SJSA1 (cell line): ENCODE data around the gene DAPK3. TPM values are rescaled to one million over a fixed set of nuclear protein-coding genes. Genes with fewer than 3 reads are reported as not detected.

Experiments used
- DNase-seq, 2 experiments: peaks; one replicate each; pipeline ENCODE4 v3.0.0-alpha.2; 2015 to 2020; ENCODE audit warnings: low spot score in 2 of 2, low read depth in 1 of 2
- H3K27ac ChIP-seq: fragments of 250-450 bp; sonication (Bioruptor Pico); 2 replicates; pipeline ENCODE4 v1.5.1; 2020; ENCODE audit warnings: mild to moderate bottlenecking, moderate library complexity
- H3K27me3 ChIP-seq: fragments of 250-450 bp; sonication (Bioruptor Pico); replicated peaks from 2 replicates; pipeline ENCODE4 v1.5.1; 2020; ENCODE audit warnings: mild to moderate bottlenecking, moderate library complexity
- H3K36me3 ChIP-seq: fragments of 250-450 bp; sonication (Bioruptor Pico); 2 replicates; pipeline ENCODE4 v1.5.1; 2020; ENCODE audit warnings: mild to moderate bottlenecking
- H3K4me1 ChIP-seq: fragments of 250-450 bp; sonication (Bioruptor Pico); replicated peaks from 2 replicates; pipeline ENCODE4 v1.6.1; 2021; ENCODE audit warnings: mild to moderate bottlenecking
- H3K4me3 ChIP-seq: fragments of 250-450 bp; sonication (Bioruptor Pico); 2 replicates; pipeline ENCODE4 v1.5.1; 2020; ENCODE audit warnings: mild to moderate bottlenecking
- H3K9me3 ChIP-seq: fragments of 250-450 bp; sonication (Bioruptor Pico); replicated peaks from 2 replicates; pipeline ENCODE4 v1.5.1; 2020; ENCODE audit warnings: mild to moderate bottlenecking
- total RNA-seq: library from RNA; depleted of rRNA; stranded (reverse); fragments of >200 nt; shearing (Covaris generic); gene quantifications from 2 replicates; pipeline ENCODE4 v1.2.3, GENCODE V29; 2014; rRNA removed

Gene DAPK3
- total RNA-seq, 1 experiment from 2014 or later, result 202 TPM

DNA sequence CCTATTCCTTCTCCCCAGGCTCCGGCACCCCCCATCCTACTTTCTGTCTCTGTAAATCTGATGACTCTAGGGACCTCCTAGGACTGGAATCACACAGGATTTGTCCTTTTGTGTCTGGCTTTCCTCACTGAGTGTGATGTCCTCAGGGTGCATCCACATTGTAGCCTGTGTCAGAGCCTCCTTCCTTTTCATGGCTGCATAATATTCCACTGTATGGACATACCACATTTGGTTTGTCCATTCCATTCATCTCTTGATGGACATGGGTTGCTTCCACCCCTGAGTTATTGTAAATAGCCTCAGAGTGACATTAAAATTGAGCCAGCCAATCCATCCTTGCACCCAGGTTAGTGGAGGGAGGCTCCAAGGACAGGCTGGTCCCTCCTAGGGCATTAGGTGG, 60.8 kb downstream of the DAPK3 start:
- 0 out of 2 replicates have a peak, but pooled peaks cover 8% of the 10 kb centered on the region for H3K9me3 ChIP-seq
- no peak overlapping the region for H3K4me3 ChIP-seq
- no peaks in the 10 kb centered on the region for H3K4me1 ChIP-seq
- H3K27me3 ChIP-seq, result no peaks in the 10 kb centered on the region
- DNase-seq, result no peak
- H3K36me3 ChIP-seq, result no peaks in the 10 kb centered on the region
- no peak overlapping the region for H3K27ac ChIP-seq

Other genes starting within 250 kb of the DAPK3 start
- 18.1 and 24.3 TPM in 2 replicates for gene APBA3, start 209.4 kb downstream of the DAPK3 start, total RNA-seq
- 52.7 and 55.5 TPM in 2 replicates for gene MRPL54, start 208.4 kb downstream of the DAPK3 start, total RNA-seq
- not detected in 2 replicates for gene RAX2, start 198.9 kb downstream of the DAPK3 start, total RNA-seq
- not detected in 2 replicates for gene MATK, start 184.7 kb downstream of the DAPK3 start, total RNA-seq
- not detected in 2 replicates for gene ZFR2, start 102.1 kb downstream of the DAPK3 start, total RNA-seq
- 0.03 and 0.26 TPM in 2 replicates for gene ATCAY, start 90.4 kb downstream of the DAPK3 start, total RNA-seq
- gene NMRK2, start 38.0 kb downstream of the DAPK3 start, total RNA-seq, result not detected in 2 replicates
- 1,069 and 1,568 TPM in 2 replicates for gene EEF2, start 14.4 kb upstream of the DAPK3 start, total RNA-seq
- gene PIAS4, start 36.6 kb upstream of the DAPK3 start, total RNA-seq, result 17.3 and 20.7 TPM in 2 replicates
- 15.9 and 20.7 TPM in 2 replicates for gene ZBTB7A, start 95.8 kb upstream of the DAPK3 start, total RNA-seq
- gene MAP2K2, start 153.0 kb upstream of the DAPK3 start, total RNA-seq, result 182 and 188 TPM in 2 replicates
- gene CREB3L3, start 182.5 kb upstream of the DAPK3 start, total RNA-seq, result not detected in 2 replicates
- 18.4 and 25.9 TPM in 2 replicates for gene SIRT6, start 211.5 kb upstream of the DAPK3 start, total RNA-seq
- gene ANKRD24, start 211.6 kb upstream of the DAPK3 start, total RNA-seq, result 0.05 and 0.09 TPM in 2 replicates